PC-3 (cell line): ENCODE data around the gene H2BW2. TPM values are rescaled to one million over a fixed set of nuclear protein-coding genes. Genes with fewer than 3 reads are reported as not detected.

Experiments used
- ATAC-seq: fragments of 200-7000 bp; cut with Tn5 transposase; 2 replicates; pipeline ENCODE4 v1.9.1; 2020; ENCODE audit warnings: mild to moderate bottlenecking, moderate library complexity
- BruUV-seq: library from RNA; stranded (reverse); fragments of 400-500 nt; replicated peaks from 2 replicates; lab custom pipeline; 2021; lab: Mats Ljungman, UMichigan
- CTCF ChIA-PET: fragments of 300-600 bp; sonication (Branson Sonifier 250); formaldehyde crosslinking; loops from one replicate; lab custom pipeline; 2022; ENCODE audit warnings: antibody characterized with exemption; lab: Charles Lee
- POLR2A ChIA-PET: fragments of 300-600 bp; sonication (Branson Sonifier 250); formaldehyde crosslinking; loops from one replicate; lab custom pipeline; 2022; ENCODE audit warnings: antibody characterized with exemption; ENCODE audit not compliant: unreplicated experiment; lab: Charles Lee
- DNase-seq: peaks from one replicate; pipeline ENCODE4 v3.0.0-alpha.2; 2015
- H2AFZ ChIP-seq: fragments of 300-600 bp; sonication (generic); 2 replicates; pipeline ENCODE4 v1.6.0; 2016; ENCODE audit warnings: antibody characterized with exemption, low read length
- H3F3A ChIP-seq: fragments of 300-600 bp; sonication (generic); one replicate; pipeline ENCODE4 v1.6.0; 2017; ENCODE audit warnings: antibody characterized with exemption, low read length, control low read depth, mild to moderate bottlenecking; ENCODE audit not compliant: unreplicated experiment
- H3K27ac ChIP-seq: fragments of 300-600 bp; sonication (generic); 2 replicates; pipeline ENCODE4 v1.5.1; 2016; ENCODE audit warnings: mild to moderate bottlenecking, low read length
- H3K27me3 ChIP-seq: fragments of 300-600 bp; sonication (generic); 2 replicates; pipeline ENCODE4 v1.6.1; 2016; ENCODE audit warnings: low read length, mixed read lengths
- H3K36me3 ChIP-seq: fragments of 300-600 bp; sonication (generic); 2 replicates; pipeline ENCODE4 v1.6.1; 2016; ENCODE audit warnings: low read depth, mixed run types, low read length, mixed read lengths
- H3K4me1 ChIP-seq: fragments of 300-600 bp; sonication (generic); 2 replicates; pipeline ENCODE4 v1.5.1; 2016; ENCODE audit warnings: low read length; ENCODE audit not compliant: insufficient read depth
- H3K4me2 ChIP-seq: fragments of 300-600 bp; sonication (generic); 2 replicates; pipeline ENCODE4 v1.6.0; 2016; ENCODE audit warnings: low read length
- H3K4me3 ChIP-seq: fragments of 300-600 bp; sonication (generic); 2 replicates; pipeline ENCODE4 v1.5.1; 2016; ENCODE audit warnings: mild to moderate bottlenecking, low read length, mixed read lengths
- H3K79me2 ChIP-seq: fragments of 300-600 bp; sonication (generic); 2 replicates; pipeline ENCODE4 v1.6.1; 2017; ENCODE audit warnings: low read length, mixed read lengths
- H3K9ac ChIP-seq: fragments of 300-600 bp; sonication (generic); 2 replicates; pipeline ENCODE4 v1.6.0; 2016; ENCODE audit warnings: mild to moderate bottlenecking, low read length
- H3K9me2 ChIP-seq: fragments of 300-600 bp; sonication (generic); replicated peaks from 2 replicates; pipeline ENCODE4 v1.6.1; 2016; ENCODE audit warnings: mixed run types, low read length, mixed read lengths
- H3K9me3 ChIP-seq: fragments of 300-600 bp; sonication (generic); 2 replicates; pipeline ENCODE4 v1.6.1; 2016; ENCODE audit warnings: low read length, mixed read lengths
- H4K20me1 ChIP-seq: fragments of 300-600 bp; sonication (generic); 2 replicates; pipeline ENCODE4 v1.6.1; 2016; ENCODE audit warnings: low read length, mixed read lengths
- CTCF ChIP-seq: fragments of 300-600 bp; sonication (generic); conservative IDR thresholded peaks from 2 replicates; pipeline ENCODE4 v1.5.1; 2017; ENCODE audit warnings: antibody characterized with exemption, low read depth, mild to moderate bottlenecking, low read length
- EZH2 ChIP-seq: fragments of 300-600 bp; sonication (generic); IDR thresholded peaks from one replicate; pipeline ENCODE4 v1.6.1; 2017; ENCODE audit warnings: antibody characterized with exemption, mild to moderate bottlenecking, low read length; ENCODE audit not compliant: unreplicated experiment
- EZH2phosphoT487 ChIP-seq: fragments of 300-600 bp; sonication (generic); IDR thresholded peaks from 2 replicates; pipeline ENCODE4 v1.6.1; 2018; ENCODE audit warnings: mild to moderate bottlenecking, antibody characterized with exemption, low read length, borderline replicate concordance
- intact Hi-C: fragments of 100-400 bp; cut with micrococcal nuclease; formaldehyde crosslinking; loops from 2 replicates; pipeline ENCODE4 v1.9.0; 2023
- total RNA-seq: library from RNA; depleted of rRNA; stranded (reverse); fragments of >200 nt; gene quantifications from 2 replicates; pipeline ENCODE4 v1.2.3, GENCODE V29; 2014

Gene H2BW2
- total RNA-seq, 1 experiment from 2014 or later, result not detected

GRCh38 chrX:104018126-104018525, 21.6 kb upstream of the H2BW2 start:
- no peaks in the 10 kb centered on the region for H3K36me3 ChIP-seq
- ChIA-PET CTCF (no interaction called here), POLR2A (no interaction called here)
- TF ChIP-seq EZH2 (no peak), EZH2phosphoT487 (no peak), CTCF (no peak)
- H3K9me3 ChIP-seq, result no peaks in the 10 kb centered on the region
- H2AFZ ChIP-seq, result no peak overlapping the region
- H3K4me3 ChIP-seq, result no peak overlapping the region
- no peaks in the 10 kb centered on the region for H3K4me1 ChIP-seq
- no peaks in the 10 kb centered on the region for H3K79me2 ChIP-seq
- no peaks in the 10 kb centered on the region for H3K9me2 ChIP-seq
- no peak overlapping the region for H3K27ac ChIP-seq
- H3K27me3 ChIP-seq, result peaks cover 70% of the 10 kb centered on the region
- no peaks in the 10 kb centered on the region for H4K20me1 ChIP-seq
- intact Hi-C loops, result no loop called here
- no peak overlapping the region for H3K4me2 ChIP-seq
- ATAC-seq, result no peak
- H3K9ac ChIP-seq, result no peak overlapping the region
- no TSS peak for BruUV-seq
- H3F3A ChIP-seq, result no peaks in the 10 kb centered on the region
- no peak for DNase-seq

- BruUV-seq, result no TSS peak
- H3K27ac ChIP-seq, result no peak overlapping the region
- H2AFZ ChIP-seq, result no peak overlapping the region
- H3F3A ChIP-seq, result no peaks in the 10 kb centered on the region
- no peaks in the 10 kb centered on the region for H3K36me3 ChIP-seq
- CTCF ChIA-PET, result no interaction called here
- no peak overlapping the region for H3K4me2 ChIP-seq
- ATAC-seq, result no peak
- H3K4me1 ChIP-seq, result no peaks in the 10 kb centered on the region
- no peaks in the 10 kb centered on the region for H3K9me3 ChIP-seq
- H3K4me3 ChIP-seq, result no peak overlapping the region
- peaks cover 63% of the 10 kb centered on the region for H3K27me3 ChIP-seq
- no peak overlapping the region for H3K9ac ChIP-seq
- POLR2A ChIA-PET, result no interaction called here
- intact Hi-C loops, result no loop called here
- no peaks in the 10 kb centered on the region for H3K79me2 ChIP-seq
- TF ChIP-seq CTCF, result no peak
- TF ChIP-seq EZH2phosphoT487, result no peak
- TF ChIP-seq EZH2, result no peak
- DNase-seq, result no peak
- no peaks in the 10 kb centered on the region for H3K9me2 ChIP-seq
- H4K20me1 ChIP-seq, result no peaks in the 10 kb centered on the region
These were observed 1.2 kb downstream of the H2BW2 start for GRCh38 chrX:104041003-104041402.

- no TSS peak for BruUV-seq
- intact Hi-C loops, result no loop called here
- no peaks in the 10 kb centered on the region for H3F3A ChIP-seq
- H3K36me3 ChIP-seq, result no peaks in the 10 kb centered on the region
- ChIA-PET CTCF (no interaction called here), POLR2A (no interaction called here)
- no peak overlapping the region for H3K4me3 ChIP-seq
- TF ChIP-seq EZH2, result no peak
- no peak for TF ChIP-seq CTCF
- TF ChIP-seq EZH2phosphoT487, result no peak
- H3K79me2 ChIP-seq, result no peaks in the 10 kb centered on the region
- H3K4me2 ChIP-seq, result no peak overlapping the region
- peaks cover 61% of the 10 kb centered on the region for H3K27me3 ChIP-seq
- H3K9ac ChIP-seq, result no peak overlapping the region
- H3K9me2 ChIP-seq, result no peaks in the 10 kb centered on the region
- no peak for ATAC-seq
- no peaks in the 10 kb centered on the region for H4K20me1 ChIP-seq
- no peak for DNase-seq
- no peaks in the 10 kb centered on the region for H3K4me1 ChIP-seq
- no peak overlapping the region for H3K27ac ChIP-seq
- H3K9me3 ChIP-seq, result no peaks in the 10 kb centered on the region
- no peak overlapping the region for H2AFZ ChIP-seq
These were observed 5.9 kb downstream of the H2BW2 start for GRCh38 chrX:104045642-104046041.
